ENCODE data around the gene LAMB2.

GRCh38 chr3:49174397-49174985 is 41.6 kb upstream of the LAMB2 start:
- TF ChIP-seq REST (IDR thresholded peaks at IDR 0.05; ENCODE audit: low read depth) (no peak), TCF12 (IDR thresholded peaks at IDR 0.05; ENCODE audit: low read depth) (no peak), FOXM1 (IDR thresholded peaks at IDR 0.05; ENCODE audit: borderline replicate concordance, low read depth) (no peak), CREB1 (IDR thresholded peaks at IDR 0.05; ENCODE audit: low read depth) (no peak)

Measured in Ishikawa (cell line).